ENCODE measurements around the gene ZNF576. TPM values are rescaled to one million over a fixed set of nuclear protein-coding genes. Genes with fewer than 3 reads are reported as not detected.

Gene ZNF576
- total and polyA plus RNA-seq, 2 of the 13 experiments (the other 11 are each of a cell fraction or from before 2014, with no cell fraction given), result 7.2 to 9.6 TPM

- TF ChIP-seq ZNF510 (CRISPR knock-in tag; IDR thresholded peaks at IDR 0.05; ENCODE audit: low read depth), result no peak
- TF ChIP-seq E2F2 (CRISPR knock-in tag; IDR thresholded peaks at IDR 0.05; ENCODE audit: borderline replicate concordance), result no peak
- TF ChIP-seq ATF7 (IDR thresholded peaks at IDR 0.05), result no peak
- TF ChIP-seq ATF7 (CRISPR knock-in tag; IDR thresholded peaks at IDR 0.05), result no peak
- no peak for TF ChIP-seq MIXL1 (CRISPR knock-in tag; IDR thresholded peaks at IDR 0.05)
- TF ChIP-seq KLF16 (CRISPR knock-in tag; IDR thresholded peaks at IDR 0.05), result no peak
- TF ChIP-seq NCOA2 (CRISPR knock-in tag; IDR thresholded peaks at IDR 0.05), result no peak
- no peak for TF ChIP-seq TCF7L2 (IDR thresholded peaks at IDR 0.05; ENCODE audit: low read depth, low read length)
- no peak for TF ChIP-seq JDP2 (CRISPR knock-in tag; IDR thresholded peaks at IDR 0.05; ENCODE audit: borderline replicate concordance)
- no peak for TF ChIP-seq ARID5B (CRISPR knock-in tag; IDR thresholded peaks at IDR 0.05)
- TF ChIP-seq NFE2 (CRISPR knock-in tag; IDR thresholded peaks at IDR 0.05), result no peak
- 0 out of 2 replicates have a peak, but pooled peaks have one; percentile 29 for TF ChIP-seq FOXO1 (CRISPR knock-in tag; IDR thresholded peaks at IDR 0.05)
- TF ChIP-seq KLF13 (CRISPR knock-in tag; IDR thresholded peaks at IDR 0.05), result no peak
- TF ChIP-seq CREBL2 (CRISPR knock-in tag; IDR thresholded peaks at IDR 0.05; ENCODE audit: borderline replicate concordance), result peak; percentile 72; the same call in 1 of the 2 replicates
- no peak for TF ChIP-seq FOXA3 (CRISPR knock-in tag; IDR thresholded peaks at IDR 0.05)
- no peak for TF ChIP-seq SP140L (CRISPR knock-in tag; IDR thresholded peaks at IDR 0.05; ENCODE audit: borderline replicate concordance)
- peak; percentile 77; the same call in 1 of the 2 replicates for TF ChIP-seq CSRNP1 (CRISPR knock-in tag; IDR thresholded peaks at IDR 0.05)
- TF ChIP-seq HNRNPLL (IDR thresholded peaks at IDR 0.05; ENCODE audit: low read depth, low read length, poor library complexity, severe bottlenecking), result peak; percentile 22
- TF ChIP-seq ZMYM3 (CRISPR knock-in tag; IDR thresholded peaks at IDR 0.05), result 0 out of 2 replicates have a peak, but pooled peaks have one; percentile 17
- no peak for TF ChIP-seq PAWR (CRISPR knock-in tag; IDR thresholded peaks at IDR 0.05; ENCODE audit: borderline replicate concordance)
- no peak for TF ChIP-seq ZNF44 (CRISPR knock-in tag; IDR thresholded peaks at IDR 0.05)
- TF ChIP-seq ZNF781 (CRISPR knock-in tag; IDR thresholded peaks at IDR 0.05; ENCODE audit: borderline replicate concordance, not compliant biosample characterization), result peak; percentile 34
- TF ChIP-seq MTA1 (CRISPR knock-in tag; IDR thresholded peaks at IDR 0.05; ENCODE audit: borderline replicate concordance), result 0 out of 2 replicates have a peak, but pooled peaks have one; percentile 27
- TF ChIP-seq DMAP1 (CRISPR knock-in tag; IDR thresholded peaks at IDR 0.05), result 0 out of 2 replicates have a peak, but pooled peaks have one; percentile 34
Measured at GRCh38 chr19:43639519-43640423, 43.4 kb downstream of the ZNF576 start, which contains the start of gene CADM4 (continued).
